NCI-H82 treated with DMSO at 0.1 percent for 48 hours (cell line): ENCODE results near the gene TRPV3.

Experiments used
- DNase-seq: peaks from one replicate; lab custom pipeline; 2025; ENCODE audit not compliant: unreplicated experiment; lab: John Stamatoyannopoulos, UW

TRPV3 gene

DNA sequence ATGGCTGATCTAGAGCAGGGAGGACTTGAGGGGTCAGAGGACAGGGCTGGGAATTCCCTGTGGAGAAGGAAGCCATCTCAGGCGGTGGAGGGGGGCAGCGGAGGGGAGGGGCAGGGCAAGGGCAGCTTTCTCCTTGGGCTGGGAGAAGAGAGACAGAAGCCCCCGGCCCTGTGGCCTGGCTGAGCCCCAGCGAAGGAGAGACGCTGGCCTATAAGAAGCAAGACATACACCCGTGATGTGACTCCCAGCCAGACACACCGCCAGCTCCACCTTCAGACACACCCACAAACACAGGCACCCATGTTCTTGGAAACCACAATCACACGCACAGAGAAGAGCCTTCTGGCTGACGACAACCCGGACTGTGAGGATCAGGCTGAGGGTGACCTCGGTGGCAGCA, 10.0 kb downstream of the TRPV3 start:
- DNase-seq = no peak

DNA sequence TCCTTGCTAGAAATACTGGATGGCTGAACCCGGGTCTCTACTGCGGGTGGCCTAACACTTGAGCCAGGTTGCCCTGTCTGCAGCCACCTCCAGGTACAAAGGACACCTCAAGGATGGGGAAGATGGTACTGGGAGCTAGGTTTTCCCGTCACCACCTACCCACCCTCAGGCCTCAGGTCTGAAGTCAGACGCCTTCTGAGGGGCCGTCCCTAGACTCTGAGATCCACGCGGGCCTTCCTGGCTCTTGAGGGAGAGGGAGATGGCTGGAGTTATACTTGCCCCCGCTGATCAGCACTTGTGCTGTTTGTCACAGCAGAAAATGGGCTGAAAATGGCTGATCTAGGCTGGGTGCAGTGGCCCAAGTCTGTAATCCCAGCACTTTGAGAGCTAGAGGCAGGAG, 10.6 kb downstream of the TRPV3 start:
- DNase-seq = no peak

DNA sequence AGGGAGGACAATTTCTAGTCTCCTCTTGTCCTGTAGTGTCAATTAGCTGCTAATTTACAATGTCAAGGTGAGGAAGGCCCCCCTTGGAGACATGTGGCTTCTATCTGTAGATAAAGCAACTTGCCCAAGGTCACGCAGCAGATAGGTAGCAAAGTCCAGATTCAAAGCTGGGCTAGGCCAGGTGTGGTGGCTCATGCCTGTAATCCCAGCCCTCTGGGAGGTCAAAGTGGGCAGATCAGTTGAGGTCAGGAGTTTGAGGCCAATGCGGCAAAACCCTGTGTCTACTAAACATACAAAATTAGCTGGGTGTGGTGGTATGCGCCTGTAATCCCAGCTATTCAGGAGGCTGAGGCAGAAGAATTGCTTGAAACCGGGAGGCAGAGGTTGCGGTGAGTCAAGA, 11.1 kb downstream of the TRPV3 start:
- DNase-seq = no peak

DNA sequence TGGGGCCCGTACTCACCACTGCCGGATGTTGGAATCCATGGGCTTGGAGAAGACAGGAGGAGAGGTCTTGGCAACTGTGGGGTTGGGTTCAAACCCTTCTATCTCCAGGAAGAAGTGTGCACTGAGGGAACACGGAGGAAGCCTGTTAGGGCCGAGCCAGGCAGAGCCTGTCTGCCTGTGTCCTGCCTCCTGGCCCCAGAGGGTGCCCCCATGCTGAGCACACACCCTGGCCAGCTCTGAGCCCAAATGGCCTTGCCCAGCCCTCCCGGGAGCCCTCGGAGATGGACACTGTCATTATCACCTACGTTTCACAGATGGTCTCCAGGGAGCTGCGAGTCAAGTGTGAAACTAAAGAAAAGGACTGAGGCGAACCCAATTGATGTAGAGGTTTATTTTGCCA, 12.5 kb downstream of the TRPV3 start:
- DNase-seq = no peak

DNA sequence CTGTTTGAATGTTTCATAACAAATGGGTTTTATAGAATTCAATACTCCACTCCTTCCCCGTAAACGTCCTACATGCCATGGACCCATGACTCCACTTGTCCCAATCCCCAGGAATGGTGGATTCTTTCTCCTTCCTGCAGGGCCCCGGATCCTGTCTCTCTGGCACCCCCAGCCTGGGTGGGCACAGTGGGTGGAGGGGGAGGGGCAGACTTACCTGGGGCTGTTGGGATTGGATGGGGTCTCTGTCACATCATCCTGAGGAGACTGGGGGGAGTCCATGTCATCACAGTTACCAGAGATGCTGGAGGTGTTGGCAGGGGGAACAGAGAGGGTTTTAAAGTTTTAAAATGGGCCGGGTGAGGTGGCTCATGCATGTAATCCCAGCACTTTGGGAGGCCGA, 13.2 kb downstream of the TRPV3 start:
- no peak for DNase-seq

DNA sequence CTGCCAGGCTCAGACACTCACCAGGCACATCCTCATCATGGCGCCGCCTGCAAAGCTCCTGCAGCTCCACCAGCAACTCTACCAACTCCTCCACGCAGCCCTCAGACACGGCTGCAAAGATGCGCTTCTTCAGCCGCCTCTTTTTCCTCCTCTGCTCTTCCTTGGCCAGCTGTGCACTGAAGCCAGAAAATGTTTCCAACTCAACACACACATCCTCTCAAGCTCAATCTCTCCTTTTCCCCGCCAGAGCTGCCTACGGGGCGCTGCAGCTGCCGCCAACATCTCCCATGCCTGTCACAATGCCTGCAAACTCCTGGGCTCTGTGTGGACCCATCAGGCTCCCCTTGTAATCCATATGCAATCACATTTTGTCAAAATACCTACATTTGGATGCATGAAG, 14.2 kb downstream of the TRPV3 start:
- DNase-seq = no peak

DNA sequence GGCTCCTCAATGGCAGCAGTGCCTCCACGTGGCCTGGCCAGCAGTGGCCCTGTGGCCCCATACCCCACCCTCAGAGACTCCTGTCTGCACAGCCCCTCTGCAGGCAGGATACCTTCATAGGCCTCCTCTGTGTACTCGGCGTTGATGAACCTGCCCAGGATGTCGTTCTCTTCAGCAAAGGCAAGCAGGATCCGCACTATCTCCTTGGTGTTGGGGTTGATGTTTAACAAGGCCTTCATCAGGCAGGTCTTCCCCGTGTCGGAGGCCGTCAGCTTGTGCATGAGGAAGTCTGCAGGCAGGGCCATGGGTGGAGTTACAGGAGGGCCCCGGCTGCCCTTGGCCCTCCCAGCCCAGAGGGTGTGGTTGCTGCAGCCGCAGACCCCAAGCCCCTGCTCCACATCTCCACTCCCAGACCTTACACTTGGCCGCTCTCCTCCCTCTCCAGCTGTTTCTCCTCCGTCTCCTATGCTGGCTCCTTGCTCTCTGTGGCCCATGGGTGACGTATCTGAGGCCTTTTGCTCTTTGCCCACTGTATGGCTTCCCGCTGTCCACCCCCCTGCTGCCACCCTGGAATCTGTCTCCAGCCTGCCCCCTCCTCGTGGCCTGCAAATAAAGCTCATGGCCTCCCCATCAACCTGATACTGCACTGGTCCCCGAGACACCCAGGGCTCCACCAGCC, 15.1 kb downstream of the TRPV3 start:
- DNase-seq = no peak

DNA sequence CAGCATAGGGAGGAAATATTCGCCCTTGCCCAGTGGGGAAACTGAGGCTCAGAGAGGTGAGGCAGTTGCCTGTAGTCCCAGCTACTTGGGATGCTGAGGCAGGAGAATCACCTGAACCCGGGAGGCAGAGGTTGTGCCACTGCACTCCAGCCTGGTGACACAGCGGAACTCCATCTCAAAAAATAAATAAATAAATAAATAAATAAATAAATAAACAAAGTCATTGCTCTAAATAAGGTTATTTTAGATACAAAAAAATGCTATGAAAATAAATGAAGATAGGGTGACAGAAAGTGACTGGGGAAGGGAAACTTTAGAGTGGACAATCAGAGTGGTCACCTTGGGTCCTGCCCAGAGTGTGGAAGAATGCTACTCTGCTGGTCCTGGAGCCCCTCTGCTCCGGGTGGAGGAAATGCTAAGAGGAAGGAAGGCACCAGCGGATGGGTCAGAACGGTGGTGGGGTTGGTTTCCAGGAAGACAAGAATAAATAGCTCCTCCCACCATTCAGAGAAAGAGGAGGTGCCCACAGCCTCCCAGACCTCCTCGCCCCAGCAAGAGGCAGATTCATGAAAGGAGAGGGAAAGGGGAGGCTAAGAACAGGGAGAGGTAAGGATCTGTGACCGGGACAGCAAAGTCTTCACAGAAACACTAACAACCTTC, 17.6 kb downstream of the TRPV3 start:
- no peak for DNase-seq

DNA sequence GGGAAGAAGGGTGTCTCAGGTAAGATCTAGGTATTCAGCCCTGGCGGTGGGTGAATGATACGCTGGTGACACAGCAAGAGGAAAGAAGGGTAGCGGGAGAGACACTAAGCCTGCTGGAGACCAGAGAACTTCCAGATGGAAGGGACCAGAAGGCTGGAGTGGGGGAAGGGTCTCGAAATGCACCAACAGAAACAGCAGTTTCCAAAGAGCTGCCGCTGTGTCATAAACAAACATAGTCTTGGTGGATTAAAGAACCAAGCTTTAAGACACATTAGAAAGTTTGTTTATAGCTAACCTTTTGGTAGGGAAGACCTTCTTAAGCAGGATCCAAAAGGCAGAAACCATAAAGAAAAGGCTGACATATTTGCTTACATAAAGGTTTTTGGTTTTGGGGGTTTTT, 20.9 kb downstream of the TRPV3 start:
- peak; percentile 12 for DNase-seq

DNA sequence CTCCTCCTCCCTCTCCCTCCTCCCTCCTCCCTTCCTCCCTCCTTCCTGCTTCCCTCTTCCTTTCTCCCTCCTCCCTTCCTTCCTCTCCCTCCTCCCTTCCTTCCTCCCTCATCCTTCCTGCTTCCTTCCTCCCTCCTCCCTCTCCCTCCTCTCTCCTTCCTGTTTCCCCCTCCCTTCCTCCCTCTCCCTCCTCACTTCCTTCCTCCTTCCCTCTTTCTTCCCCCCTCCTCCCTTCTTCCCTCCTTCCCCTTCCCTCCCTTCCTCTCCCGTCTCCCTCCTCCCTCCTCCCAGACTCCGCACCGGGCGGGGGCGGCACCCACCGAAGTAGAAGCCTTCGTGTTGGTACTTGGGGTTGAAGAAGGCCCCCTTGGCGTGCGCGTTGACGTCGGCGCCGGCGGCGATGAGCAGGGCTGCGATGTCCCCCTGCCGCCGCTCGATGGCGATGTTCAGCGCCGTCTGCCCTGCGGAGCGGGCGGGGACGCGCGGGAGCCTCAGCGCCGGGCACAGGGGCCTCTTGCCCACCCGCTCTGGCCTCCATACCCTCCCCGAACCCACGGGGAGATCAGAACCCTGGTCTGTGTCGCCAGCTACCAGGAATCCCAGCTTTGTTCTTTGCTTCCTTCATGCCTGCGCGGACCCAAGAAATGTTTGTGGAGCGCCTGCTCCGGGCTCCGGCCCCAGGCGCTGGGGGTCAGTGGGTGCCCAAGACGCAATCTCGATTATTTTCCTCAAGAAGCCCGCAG, 22.2 kb downstream of the TRPV3 start:
- DNase-seq = peak; percentile 16

DNA sequence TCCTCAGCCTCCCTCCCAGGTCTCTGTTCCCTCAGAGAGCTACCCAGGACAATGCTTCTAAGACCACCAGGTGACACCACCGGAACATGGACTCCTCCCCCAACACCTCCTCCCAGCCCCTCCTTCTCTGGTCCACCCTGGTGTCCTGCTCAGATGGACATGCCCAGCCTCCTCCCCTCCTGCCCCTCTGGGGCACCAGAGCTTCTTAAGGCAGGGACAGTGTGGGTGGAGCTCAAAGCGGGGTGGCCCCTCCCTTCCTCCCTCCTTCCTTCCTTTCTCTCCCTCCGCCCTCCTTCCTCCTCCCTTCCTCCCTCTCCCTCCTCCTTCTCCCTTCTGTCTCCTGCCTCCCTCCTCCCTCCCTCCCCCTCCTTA, 22.7 kb downstream of the TRPV3 start:
- no peak for DNase-seq

DNA sequence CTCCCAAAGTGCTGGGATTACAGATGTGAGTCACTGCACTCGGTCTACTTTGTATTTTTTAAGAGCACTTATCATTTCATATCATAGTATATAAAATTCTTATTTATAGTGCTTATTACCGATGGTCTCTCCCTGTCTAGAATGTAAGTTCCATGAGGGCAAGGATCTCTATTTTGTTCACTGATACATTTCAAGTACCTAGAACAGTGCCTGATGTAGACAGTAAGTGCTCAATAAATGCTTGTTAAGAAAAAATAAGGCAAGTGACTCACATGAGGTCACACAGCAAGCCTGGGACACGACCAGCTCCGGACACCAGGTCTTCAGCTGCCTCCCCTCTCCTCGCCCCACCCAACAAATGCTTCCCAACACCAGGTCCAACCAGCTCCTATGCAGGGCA, 23.9 kb downstream of the TRPV3 start:
- no peak for DNase-seq

DNA sequence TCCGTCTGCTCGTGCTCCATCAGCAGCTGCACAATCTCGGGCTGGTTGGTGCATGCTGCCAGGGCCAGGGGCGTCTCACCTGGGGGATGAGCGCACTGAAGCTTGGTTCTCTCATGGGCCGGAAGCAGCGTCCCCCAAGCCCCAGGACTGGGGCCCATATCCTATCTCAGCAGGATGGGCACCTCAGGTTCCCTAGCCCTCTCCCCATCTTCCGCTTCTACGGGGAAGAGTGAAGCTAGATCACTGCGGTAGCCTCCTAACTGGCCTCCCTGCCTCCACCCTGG, 24.8 kb downstream of the TRPV3 start:
- DNase-seq = no peak

DNA sequence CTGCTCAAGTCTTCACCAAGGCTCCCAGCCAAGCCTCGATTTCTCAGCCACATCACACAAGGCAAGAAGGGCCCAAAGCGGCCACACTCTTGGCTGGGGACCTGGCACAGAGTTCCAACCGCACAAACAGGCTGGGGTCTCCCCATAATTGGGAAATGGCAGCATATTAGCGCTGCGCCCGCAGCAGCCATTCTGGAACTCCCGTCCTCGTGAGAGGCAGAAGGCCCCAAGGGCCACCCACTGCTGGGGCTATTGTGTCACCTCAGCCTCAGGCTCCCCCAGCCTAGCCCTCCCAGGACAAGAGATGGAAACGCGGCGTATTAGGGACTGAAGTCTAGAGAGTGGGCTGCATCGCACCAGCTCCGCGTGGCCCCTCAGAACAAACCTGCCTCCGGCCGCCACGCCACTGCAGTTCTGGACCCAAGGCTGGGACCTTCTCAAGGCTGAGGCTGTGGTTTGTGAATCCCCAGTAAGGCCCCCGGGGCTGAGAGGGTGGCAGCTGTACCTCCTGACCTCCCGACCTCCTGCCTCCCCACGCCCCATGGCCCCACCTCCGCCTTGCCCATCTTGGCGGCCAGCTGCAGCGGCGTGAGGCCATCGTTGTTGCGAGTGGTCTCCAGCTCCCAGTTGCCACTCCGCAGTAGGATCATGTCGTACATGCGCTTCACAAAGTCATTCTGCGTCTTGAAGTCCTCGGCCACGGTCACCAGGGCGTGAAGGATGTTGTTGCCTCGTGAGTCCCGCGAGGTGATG, 25.3 kb downstream of the TRPV3 start:
- DNase-seq = no peak

DNA sequence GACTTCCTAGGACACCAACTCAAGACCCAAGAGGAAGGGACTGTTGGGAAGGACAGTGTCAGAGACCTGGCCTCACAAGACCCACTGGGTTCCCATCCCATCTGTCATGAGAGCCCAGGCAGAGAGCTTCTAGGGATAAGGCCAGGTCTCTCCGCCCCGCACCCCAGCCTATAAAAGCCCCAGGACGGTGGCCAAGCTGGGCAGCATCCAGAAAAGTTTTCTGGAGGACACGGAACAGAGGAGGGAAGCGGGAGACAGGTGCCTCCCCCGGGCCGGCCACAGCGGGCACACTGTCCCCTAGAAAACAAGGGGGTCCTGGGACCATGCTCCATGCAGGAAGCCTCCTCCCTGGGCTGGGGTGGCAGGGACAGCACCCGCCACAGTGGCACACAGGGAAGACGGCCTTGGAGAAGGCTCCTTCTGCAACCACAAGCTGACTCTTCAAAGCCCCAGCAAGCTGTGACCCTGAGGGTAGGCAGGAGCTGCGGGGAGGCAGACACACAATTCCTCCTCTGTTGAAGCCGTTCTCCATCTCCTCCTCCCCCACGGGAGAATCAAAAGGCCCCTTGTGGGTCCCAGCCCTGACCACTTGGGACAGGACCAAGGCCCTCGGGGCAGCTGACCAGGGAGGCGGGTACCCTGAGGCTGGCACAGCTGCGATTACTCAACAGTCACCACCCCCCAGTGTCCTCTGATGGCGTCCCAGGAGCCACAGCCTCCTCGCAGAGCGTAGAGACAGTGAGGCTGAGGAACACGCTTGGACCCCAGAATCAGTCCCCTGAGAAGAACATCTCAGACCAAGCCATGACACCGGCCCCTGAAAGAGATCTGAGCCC, 26.1 kb downstream of the TRPV3 start:
- no peak for DNase-seq

DNA sequence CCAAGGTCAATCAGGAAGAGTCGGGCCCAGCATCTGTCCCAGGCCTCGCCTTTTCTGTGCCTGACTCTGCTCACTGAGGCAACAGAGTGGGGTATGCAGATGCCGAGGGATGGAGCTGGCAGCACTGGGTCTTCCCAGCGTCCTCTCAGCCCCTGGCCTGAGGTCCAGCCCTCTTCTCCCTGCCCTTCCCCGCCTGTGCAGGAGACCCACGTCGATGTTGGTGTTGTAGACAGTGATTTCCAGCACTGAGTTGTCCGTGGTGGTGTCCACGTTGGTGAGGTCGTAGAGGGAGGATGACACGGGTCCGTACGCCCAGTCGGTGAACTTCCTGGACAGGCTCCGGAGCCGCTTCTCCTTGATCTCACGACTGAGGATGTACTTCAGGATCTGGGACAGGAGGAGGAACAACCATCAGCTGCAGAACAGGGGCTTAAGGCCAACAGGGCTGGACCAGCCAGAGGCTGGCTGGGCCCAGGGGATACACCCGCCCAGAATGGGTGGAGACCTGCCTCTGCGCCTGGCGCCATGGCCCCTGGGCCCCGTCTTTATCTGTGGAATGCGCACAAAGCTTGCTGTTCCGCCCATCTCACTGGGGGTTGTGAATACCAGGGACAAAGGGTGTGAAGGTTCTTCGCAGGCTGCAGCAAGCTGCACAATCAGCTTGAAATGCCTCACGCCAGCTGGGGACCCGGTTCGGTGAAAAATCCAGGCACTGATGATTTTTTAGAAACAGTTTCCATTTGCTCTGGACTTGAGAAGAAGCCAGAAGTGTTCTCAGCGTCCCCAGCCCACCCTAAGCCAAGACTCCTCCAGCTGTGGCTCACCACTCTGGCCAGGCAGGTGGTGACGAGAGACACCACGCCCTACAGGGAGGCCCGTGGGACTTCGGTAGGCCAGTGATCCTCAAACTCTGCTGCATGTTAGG, 27.5 kb downstream of the TRPV3 start:
- DNase-seq = no peak

DNA sequence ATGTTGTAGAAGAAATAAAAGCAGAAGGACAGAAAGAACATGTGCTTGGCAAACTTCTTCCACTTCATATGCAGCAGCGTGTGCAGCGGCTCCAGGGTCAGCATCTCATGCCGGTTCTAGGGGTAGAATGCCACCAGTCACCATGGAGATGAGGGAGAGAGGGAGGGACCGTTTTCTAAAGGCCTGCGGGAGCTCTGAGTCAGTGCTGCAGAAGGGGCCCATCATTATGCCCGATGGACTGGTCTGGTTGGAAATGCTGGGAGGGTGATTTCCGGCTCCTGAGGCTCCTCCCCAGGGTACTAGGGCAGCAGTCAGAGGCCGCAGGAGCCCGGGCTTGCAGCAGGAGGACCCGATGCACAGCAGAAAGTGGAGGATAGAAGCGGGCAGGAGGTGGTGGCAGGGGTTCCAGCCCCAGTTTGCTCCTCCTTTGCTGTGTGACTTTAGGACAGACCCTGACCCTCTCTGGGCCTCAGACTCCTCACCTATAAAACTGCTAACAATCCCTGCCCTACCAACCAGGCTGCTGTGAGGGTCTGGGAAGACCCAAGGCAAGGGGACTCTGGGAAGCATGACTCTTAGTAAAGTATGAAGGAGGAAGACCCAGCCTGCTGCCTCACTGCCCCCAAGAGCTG, 28.6 kb downstream of the TRPV3 start:
- DNase-seq = no peak

DNA sequence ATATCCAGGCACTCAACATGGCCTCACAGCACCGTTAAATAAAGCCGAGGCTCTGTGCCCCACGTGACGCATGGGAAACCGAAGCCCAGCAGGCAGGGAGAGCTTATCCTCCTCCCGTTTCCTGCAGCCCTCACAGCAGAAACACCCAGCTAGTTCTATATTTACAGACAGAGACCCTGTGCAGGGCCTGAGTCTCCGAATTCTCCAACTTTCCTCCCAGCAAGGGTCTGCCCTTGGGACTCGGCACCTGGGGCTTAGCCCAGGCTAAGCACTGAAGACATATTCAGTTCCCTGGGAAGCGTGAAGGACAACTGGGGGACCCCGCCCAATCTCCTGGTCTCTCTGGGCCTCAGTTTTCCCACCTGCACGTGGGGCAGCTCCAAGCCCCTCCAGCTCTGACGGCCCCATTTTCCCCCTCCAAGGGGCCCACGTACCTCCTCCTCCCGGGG, 29.2 kb downstream of the TRPV3 start:
- no peak for DNase-seq

DNA sequence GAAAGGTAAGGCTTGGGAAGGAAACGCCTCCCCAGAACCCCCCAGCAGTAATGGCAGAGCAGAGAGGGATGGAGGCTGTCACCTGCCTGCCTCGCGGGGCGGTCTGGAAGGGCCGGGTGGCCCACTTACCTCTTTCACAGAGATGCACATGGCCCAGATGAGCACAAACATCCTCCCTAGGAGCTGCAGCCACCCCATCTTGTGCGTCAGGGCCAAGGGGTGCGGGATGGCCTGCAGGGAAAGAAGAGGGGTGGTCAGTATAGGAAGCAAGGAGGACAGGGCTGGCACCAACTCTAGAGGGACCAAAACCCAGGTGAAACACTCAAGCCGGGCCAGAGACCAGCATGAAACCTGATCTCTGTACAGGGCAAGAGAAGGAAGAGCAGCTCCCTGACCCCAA, 29.7 kb downstream of the TRPV3 start:
- DNase-seq = no peak
